ENCODE results near the gene FLCN. TPM values are rescaled to one million over a fixed set of nuclear protein-coding genes. Genes with fewer than 3 reads are reported as not detected.
"Not testable (repeated sequence)": the region's sequence is repeated elsewhere in the genome, so short reads cannot be mapped to it uniquely, and the experiment has no call there.

Gene FLCN
- polyA plus RNA-seq, 1 donor from 2014 or later: 34.0 TPM

- no peaks in the 10 kb centered on the region for H3K9me3 ChIP-seq (ENCODE audit: low read length)
- no peaks in the 10 kb centered on the region for H4K20me1 ChIP-seq (ENCODE audit: insufficient read depth)
- H3K4me2 ChIP-seq (ENCODE audit: low read length): no peak overlapping the region
- TF ChIP-seq MXI1 (conservative IDR thresholded peaks at IDR 0.05; ENCODE audit: poor library complexity, severe bottlenecking): no peak
- no peak for TF ChIP-seq CTCF (IDR thresholded peaks at IDR 0.05; ENCODE audit: poor library complexity, severe bottlenecking)
- no peak for TF ChIP-seq EZH2 (IDR thresholded peaks at IDR 0.05; ENCODE audit: borderline replicate concordance, insufficient read depth, low read length, poor library complexity, severe bottlenecking)
- TF ChIP-seq SMC3 (conservative IDR thresholded peaks at IDR 0.05; ENCODE audit: poor library complexity): no peak
- TF ChIP-seq EP300 (conservative IDR thresholded peaks at IDR 0.05; ENCODE audit: poor library complexity, severe bottlenecking): no peak
- TF ChIP-seq TAF1 (IDR thresholded peaks at IDR 0.05; ENCODE audit: low read depth): no peak
- TF ChIP-seq REST (IDR thresholded peaks at IDR 0.05; ENCODE audit: borderline replicate concordance): no peak
- no peak for TF ChIP-seq POLR2AphosphoS5 (IDR thresholded peaks at IDR 0.05)
- TF ChIP-seq RAD21 (conservative IDR thresholded peaks at IDR 0.05): no peak
- H3K9ac ChIP-seq (ENCODE audit: low read length): no peak overlapping the region
- H3K27ac ChIP-seq (ENCODE audit: low read length): no peak overlapping the region
- H3K36me3 ChIP-seq (ENCODE audit: insufficient read depth, low read length): peaks cover 16% of the 10 kb centered on the region
- no peak overlapping the region for H2AFZ ChIP-seq (ENCODE audit: low read depth, low read length)
- no peaks in the 10 kb centered on the region for H3K79me2 ChIP-seq (replicated peaks; ENCODE audit: insufficient read depth, low read length)
- H3K9me2 ChIP-seq (ENCODE audit: insufficient read depth, low read length): no peaks in the 10 kb centered on the region
- no peak overlapping the region for H3K4me3 ChIP-seq (ENCODE audit: low read length)
- H3K27me3 ChIP-seq (ENCODE audit: insufficient read depth, low read depth, low read length): no peaks in the 10 kb centered on the region
- no peaks in the 10 kb centered on the region for H3F3A ChIP-seq (ENCODE audit: insufficient read depth, low read length, poor library complexity, severe bottlenecking)
Observed at GRCh38 chr17:17186051-17186450, 50.9 kb downstream of the FLCN start.

GRCh38 chr17:17184985-17185757 is 51.8 kb downstream of the FLCN start:
- H3K9me2 ChIP-seq (ENCODE audit: insufficient read depth, low read length); H2AFZ ChIP-seq (ENCODE audit: low read depth, low read length); H3K27me3 ChIP-seq (ENCODE audit: insufficient read depth, low read depth, low read length); H4K20me1 ChIP-seq (ENCODE audit: insufficient read depth); H3F3A ChIP-seq (ENCODE audit: insufficient read depth, low read length, poor library complexity, severe bottlenecking); H3K9me3 ChIP-seq (ENCODE audit: low read length); H3K9ac ChIP-seq (ENCODE audit: low read length); H3K4me2 ChIP-seq (ENCODE audit: low read length); H3K27ac ChIP-seq (ENCODE audit: low read length); H3K4me3 ChIP-seq (ENCODE audit: low read length); H3K79me2 ChIP-seq (replicated peaks; ENCODE audit: insufficient read depth, low read length): not testable (repeated sequence)
- H3K36me3 ChIP-seq (ENCODE audit: insufficient read depth, low read length): peaks cover 16% of the 10 kb centered on the region

Data from neural cell (in vitro differentiated cells).